GM21825 (cell line): ENCODE measurements around the gene AGPAT2.

Experiments used
- ATAC-seq: cut with Tn5 transposase; IDR thresholded peaks from one replicate; pipeline ENCODE4 v1.9.1; 2021; ENCODE audit warnings: mild to moderate bottlenecking, moderate library complexity; ENCODE audit not compliant: unreplicated experiment

Gene AGPAT2

DNA sequence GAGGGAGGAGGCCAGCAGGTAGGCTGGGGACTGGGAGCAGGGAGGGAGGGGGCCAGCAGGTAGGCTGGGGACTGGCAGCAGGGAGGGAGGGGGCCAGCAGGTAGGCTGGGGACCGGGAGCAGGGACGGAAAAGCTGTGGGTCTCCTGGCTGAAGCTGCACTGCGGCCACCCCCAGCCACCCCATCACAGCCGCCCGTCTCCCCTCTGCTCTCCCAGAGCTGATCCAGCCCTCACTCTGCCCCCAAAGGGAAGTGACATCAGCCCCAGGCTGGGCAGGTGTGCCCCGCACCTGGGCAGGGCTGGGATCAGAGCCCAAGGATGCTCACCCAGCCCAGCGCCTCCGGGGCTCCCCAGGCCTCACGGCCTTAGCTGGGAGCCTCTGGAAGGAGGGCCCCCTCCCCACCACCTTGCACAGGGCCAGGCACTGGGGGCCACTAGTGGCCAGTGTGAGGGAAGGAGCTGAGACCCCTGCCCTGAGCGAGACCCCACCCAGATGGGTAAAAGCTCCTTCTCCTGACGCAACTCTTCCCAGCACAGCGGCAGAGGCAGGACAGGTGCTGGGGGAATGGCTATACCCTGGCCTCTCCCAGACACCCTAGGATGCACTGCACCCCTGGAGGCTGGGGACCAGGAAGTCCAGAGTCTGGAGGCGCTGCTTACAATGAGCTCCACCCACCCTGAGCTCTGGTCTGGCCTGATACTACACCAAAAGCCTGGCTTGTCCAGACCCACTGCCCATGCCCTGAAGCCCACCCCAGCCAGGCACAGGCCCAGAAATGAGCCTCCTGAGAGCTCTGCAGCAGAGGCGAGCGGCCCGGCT lies 11.6 kb downstream of the AGPAT2 start:
- no peak for ATAC-seq

DNA sequence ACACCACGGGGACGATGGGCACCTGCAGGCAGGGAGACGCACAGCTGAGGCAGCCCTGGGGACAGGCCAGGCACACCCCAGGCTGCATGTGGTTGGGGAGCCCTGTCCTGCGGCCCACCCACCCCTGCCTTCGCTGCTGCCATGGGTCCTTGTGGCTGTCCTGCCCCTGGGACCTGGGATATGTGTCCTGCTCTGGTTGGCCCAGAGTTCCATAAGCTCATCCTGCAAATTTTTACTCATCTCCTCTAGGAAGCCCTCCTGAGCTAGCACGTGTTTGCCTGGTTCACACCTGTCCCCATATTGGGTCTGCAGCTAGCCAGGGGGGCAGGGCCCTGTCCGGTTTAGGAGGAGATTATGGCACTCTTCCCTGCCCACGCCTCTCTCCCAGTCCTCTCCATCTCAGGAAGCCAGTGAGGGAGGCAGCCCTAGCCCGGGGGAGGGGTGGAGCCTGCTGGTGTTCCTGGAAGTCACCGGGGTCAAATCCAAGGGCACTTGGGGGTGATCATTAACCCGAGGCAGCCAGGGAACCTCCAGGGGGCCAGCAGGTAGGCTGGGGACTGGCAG lies 12.4 kb downstream of the AGPAT2 start:
- no peak for ATAC-seq

DNA sequence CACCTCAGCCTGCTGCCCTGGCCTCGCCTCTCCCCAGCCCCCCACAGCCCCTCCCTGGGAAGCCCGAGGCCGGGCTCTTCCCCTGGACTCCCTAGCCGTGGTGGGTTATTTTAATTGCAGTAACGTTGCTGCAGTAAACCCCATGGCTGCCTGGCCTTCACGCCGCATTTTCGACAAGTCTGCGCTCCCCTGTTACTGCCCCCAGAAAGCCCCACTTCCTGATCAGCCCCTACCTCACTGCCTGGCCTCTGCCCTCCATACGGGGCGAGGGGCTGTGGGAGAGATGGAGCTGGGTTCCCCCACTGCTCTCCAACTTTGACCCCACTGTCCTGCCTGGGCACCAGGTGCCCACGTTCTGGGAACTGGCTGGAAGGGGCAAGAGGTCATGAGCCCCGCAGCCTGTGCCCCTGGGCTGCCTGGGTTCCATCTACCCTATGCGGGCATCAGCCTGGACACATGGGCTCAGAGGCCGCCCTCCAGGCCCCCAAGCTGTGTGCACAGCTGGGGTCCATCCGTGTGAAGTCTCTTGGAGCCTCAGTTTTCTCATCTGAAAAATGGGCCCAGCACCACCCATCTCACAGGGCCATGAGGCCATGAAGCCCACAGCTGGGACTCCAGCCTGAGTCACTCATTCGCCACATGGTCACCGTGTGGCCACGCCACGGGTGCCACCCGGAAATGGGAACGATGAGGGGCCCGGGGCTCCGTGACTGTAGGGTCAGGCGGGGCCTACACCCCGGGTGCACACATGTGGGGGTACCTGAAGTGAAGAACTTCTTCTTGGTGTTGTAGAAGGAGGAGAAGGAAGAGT lies 13.1 kb downstream of the AGPAT2 start:
- ATAC-seq: no peak

DNA sequence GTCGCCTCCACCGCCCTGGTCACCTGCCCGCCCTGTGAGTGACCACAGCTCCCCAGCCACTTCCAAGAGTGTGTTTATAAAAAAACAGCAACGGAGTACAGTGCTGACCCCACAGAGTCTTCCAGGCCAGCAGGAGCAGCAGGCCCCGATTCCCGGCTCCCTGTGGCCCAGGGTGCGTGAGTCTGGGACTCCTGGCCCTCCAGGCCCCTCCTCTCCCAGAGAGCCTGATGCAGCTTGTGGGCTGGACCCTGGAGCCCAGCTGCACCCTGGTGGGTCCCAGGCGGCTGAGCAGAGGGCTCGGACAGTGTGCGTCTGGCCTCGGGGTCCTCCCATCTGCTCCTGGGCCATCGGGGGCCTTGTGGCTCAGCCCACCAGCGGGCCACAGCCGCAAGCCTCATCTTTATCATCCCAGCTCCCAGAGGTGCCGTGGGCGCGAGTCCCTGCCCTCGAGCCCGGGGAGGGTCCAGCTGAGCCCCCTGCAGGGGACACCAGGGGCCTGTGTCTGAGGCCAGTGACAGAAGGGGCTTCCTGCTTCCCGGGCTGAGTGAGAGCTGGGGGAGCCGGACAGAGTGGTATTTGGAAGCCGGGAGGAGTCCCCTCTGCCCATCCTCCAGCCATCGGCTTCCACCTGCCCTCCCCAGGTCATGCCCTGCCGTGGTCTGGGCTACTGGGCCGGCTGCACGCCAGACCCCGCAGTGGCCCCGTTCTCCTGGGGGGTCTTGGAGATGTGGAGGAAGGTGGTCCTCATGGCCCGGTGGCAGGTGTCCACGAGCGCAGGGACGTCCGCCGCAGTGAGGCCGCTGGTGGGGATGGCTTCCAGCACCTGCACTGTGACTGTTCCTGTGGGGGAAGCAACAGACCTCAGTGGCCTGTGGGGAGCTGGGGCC lies 13.9 kb downstream of the AGPAT2 start:
- ATAC-seq: no peak

DNA sequence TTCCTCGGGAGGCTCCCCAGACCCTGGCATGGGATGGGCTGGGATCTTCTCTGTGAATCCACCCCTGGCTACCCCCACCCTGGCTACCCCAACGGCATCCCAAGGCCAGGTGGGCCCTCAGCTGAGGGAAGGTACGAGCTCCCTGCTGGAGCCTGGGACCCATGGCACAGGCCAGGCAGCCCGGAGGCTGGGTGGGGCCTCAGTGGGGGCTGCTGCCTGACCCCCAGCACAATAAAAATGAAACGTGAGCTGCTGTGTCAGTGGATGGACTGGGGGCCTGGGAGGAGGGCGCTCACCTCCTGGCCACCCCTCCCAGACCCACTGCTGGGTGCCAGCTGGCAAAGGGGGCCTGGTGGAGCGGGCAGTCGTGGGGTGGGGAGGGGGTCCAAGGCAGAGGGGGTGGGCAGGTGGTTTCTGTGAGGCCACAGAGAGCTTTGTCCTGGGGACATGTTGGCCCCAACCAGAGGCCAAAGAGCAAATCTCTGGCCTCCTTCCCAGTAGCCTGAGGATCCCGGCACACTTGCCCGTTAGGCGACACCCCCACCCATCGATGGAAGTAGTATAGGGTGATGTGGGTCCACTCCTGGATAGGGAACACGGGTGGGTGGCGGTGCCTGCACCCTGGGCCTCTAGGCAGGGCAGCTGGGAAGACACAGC lies 14.7 kb downstream of the AGPAT2 start:
- no peak for ATAC-seq

DNA sequence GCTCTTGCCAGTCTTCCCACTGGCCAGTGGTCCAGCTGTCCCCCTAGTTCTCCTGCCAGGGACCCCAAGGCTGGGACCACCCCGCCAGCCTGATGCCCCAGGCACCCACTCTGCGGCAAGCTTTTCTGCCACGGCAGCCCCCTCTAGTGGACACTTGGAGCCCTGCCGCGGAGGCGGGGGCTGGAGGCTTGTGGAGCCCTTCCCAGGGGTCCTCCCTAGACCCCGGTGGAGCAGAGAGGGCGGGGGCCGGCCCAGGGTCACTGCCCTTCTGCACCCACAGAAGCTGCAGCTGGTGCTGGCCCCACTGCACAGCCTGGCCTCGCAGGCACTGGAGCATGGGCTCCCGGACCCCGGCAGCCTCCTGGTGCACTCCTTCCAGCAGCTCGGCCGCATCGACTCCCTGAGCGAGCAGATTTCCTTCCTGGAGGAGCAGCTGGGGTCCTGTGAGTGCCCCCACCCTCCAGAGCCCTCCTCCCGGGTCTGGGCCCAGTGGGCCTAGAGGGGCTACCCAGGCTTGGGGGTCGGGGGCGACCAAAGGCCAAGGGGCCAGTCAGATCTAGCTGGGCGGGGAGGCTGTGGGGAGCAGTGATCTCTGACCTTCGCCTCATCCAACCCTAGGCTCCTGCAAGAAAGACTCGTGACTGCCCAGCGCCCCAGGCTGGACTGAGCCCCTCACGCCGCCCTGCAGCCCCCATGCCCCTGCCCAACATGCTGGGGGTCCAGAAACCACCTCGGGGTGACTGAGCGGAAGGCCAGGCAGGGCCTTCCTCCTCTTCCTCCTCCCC lies 15.4 kb downstream of the AGPAT2 start:
- ATAC-seq: no peak

DNA sequence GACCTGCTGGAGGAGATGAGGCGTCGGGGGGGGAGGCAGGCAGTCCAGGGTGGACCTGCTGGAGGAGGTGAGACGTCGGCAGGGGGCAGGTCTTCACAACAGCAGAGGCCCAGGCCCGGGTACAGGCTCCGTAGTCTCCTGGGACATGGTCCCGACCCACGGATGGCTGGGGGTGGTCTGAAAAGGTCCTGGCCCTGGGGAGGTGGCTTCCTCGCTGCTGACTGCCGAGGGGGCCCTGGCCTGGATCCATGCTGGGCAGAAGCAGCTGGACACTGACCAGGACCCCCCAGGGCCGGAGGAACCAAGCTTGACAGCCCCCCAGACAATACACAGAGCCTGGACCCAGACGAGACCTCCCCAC lies 16.0 kb downstream of the AGPAT2 start:
- no peak for ATAC-seq

DNA sequence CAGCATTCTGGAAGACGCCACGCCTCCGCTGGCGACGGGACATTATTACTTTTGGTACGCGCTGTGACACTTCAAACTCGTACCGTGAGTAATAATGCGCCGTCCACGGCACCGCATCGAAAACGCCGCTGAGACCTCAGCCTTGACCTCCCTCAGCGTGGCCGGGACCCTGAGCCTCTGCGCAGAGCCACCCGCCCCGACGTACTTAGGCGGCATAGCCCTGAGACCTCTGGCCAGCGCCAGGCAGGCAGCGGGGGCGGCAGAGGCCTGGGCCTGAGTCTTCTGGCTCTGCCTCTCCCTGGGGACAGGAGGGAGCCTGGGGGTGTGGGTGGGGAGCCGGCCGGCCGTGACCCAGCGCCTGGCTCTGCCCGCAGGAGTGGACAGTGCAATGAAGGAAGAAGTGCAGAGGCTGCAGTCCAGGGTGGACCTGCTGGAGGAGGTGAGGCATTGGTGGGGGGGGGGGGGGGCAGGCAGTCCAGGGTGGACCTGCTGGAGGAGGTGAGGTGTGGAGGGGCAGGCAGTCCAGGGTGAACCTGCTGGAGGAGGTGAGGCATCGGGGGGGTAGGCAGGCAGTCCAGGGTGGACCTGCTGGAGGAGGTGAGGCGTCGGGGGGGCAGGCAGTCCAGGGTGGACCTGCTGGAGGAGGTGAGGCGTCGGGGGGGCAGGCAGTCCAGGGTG lies 16.5 kb downstream of the AGPAT2 start:
- no peak for ATAC-seq

DNA sequence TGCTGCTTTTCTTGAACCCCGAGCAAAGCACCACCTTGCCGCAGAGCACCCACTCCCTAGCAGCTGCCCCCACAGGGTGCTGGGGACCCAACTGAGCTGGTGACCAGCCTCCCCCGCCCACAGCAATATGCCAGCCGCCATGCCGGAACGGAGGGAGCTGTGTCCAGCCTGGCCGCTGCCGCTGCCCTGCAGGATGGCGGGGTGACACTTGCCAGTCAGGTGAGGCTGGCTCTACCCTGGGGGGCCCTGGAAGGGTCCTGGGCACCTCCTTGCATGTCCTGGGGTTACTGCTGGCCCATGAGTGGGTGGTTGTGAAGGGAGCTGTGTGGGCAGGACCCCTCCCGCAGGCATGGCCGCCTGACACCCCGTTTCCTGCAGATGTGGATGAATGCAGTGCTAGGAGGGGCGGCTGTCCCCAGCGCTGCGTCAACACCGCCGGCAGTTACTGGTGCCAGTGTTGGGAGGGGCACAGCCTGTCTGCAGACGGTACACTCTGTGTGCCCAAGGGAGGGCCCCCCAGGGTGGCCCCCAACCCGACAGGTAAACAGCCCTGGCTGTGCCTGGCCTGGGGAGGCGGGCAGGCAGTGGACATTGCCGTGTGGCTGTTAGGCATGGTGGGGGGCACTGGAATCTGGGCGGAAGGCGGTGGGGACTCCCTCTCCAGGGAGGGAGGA lies 17.3 kb downstream of the AGPAT2 start:
- no peak for ATAC-seq

DNA sequence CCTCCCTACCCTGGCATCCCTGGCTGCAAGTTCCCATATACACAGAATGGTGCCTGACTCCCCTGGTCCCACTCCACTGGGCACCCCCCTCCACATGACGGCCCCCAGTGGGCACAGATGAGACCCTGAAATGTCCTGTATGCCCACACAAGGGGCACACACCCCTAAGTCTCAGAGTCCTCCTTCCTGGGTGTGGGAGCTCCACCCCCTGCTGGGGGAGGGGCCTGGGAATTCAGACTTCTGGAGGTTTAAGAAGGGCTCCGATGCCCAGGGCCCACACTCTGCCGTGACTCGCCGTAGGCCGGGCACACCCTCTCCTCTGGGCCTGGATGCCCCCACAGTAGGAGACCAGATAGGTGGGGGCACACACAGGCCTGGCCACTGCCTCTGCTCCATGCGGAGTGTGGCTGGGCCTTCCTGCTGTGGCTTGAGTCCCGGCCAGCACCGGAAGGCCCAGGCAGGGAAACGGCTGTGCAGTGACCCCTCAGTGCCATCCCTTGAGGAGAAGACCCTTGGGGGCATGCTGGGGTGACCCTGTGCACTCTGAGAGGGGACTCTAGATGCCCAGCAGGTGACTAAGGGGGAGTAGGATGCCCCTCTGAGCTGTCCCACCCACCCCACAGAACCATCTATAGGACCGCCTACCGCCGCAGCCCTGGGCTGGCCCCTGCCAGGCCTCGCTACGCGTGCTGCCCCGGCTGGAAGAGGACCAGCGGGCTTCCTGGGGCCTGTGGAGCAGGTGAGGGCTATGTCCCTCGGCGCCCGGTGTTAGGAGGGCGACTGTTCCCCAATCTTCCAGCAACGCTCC lies 18.1 kb downstream of the AGPAT2 start:
- no peak for ATAC-seq

DNA sequence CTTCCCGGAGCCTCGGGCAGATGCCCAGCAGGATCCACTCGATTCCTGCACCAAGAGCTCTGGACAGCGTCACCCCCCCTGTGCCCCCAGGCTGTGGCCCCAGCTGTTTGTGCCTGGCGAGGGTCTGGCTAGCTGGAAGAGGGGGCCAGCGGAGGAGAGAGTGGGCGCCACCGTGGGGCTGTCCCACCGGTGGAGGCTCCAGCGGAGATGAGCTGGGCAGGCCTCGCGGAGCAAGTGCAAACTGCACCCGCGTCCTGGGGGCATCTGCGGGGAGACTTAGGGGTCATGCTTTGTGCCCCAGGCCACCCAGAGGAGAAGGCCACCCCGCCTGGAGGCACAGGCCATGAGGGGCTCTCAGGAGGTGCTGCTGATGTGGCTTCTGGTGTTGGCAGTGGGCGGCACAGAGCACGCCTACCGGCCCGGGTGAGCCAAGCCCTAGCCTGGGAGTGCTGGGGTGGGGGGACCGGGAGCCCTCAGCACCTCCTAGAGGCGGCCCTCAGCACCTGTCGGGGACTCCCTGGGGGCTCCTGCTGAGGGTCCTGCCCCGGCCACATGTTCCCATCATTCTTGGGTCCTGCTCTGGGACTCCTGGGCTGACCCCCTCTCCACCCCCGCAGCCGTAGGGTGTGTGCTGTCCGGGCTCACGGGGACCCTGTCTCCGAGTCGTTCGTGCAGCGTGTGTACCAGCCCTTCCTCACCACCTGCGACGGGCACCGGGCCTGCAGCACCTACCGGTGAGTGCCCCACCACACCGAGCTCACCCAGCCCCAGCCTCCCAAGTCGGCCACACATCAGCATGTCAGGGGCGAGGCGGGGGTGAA lies 19.1 kb downstream of the AGPAT2 start:
- ATAC-seq: no peak

DNA sequence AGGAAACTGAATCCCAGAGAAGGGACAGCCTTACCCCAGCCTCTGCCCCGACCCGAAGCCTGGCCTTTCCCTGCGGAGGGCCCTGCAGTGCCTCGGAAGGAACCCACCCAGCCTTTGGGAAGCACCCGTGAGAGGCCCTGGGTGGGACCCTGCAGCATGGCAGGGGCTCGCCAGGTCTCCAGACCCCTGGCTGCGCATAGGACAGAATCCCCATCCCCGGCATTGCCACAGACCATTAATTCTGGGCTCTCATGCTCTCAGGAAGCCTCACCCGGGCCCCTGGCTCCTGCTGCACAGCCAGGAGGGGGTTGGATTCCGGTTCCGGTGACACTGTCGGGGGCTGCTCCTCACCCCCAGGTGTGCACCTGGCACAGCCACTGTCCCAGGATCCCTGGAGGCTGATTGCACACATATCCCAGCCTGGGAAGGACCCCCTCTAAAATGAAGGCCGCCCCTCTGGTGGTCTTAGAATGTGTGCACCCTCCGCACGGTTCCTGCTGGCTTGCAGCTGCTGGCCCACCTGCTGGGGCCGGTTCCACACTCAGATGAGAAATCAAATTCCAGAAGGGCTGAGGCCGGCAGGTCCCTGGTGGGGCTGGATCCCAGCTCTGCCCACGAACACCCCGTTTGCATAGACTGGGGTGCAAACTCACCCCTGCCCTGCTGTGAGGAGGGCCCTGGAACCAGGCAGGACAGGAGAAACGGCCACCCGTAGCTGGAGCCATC lies 19.9 kb downstream of the AGPAT2 start:
- ATAC-seq: no peak

DNA sequence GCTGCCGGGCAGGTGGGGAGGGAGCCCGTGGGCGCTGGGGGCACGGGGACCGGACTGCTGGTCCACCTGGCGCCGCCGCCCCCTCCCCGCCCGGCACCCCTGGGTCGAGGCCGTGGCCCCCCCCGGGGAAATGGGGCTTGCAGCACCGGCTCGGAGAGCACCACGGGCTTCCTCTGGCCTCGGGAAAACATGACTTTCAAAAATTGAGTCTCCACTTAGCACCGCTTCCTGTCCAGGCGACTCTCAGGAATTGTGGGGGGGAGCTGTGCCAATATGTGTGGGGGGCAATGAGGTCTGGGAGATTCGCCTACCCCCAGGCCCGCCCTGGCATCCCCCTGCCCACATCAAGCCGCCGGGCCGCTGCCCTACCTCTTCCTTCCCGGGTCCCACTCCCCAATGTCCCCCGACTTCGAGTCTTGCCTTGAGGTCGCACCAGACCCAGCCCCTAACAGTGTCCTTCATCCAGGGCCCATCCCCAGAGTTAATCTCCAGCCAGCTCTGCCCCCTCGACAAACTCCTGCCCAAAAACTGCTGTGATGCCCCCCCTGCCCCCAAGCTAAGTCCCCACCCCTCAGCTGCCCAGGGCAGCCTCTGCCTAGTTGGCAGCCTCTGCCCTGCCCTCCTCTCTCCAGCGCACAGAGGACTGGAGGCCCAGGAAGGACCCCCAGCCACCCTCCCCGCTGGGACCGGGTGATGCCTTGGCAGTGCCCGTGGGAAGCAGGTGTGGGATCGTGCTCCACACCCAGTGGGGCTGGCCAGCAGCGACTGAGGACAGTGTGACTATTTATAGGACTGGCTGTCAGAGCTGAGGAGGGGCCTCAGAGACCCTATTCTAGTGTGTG lies 20.7 kb downstream of the AGPAT2 start:
- no peak for ATAC-seq

DNA sequence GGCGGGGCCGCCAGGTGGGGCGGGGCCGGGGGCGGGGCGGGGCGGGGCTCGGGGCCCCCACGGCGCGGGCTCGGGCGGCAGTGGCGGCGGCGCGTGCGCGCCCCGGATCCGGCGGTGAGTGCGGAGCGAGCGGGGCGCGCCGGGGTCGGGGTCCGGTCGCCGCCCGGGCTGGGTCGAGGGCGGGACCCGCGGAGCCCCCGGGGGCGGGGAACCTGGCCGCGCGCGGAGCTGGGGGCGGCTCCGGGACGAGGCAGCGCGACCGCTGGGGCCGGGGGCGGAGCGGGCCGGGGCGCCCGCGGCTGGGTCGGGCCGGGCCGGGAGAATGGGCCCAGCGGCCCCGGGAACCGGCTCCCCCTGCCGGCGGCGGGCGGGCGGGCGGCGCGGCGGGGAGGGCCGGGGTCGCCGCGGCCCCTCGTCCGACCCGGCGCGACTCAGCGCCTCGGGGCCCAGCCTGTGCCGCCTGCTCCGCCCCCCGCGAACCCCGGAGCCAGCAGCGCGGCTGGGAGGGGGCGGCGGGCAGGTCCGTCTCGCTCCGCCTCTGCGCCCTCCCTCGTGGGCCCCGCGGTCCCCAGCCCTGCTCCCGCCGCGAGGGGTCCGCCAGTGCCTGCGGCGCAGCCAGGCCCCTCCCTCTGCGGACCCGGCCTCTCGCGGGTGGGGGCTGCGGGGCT lies 21.4 kb downstream of the AGPAT2 start:
- ATAC-seq: no peak
